Naive thymus-derived CD4-positive, alpha-beta T cell (primary cell): ENCODE results near the gene HELZ. TPM values are rescaled to one million over a fixed set of nuclear protein-coding genes. Genes with fewer than 3 reads are reported as not detected.
A peak's percentile ranks its signal among the peaks of the same experiment; 100 is the strongest.
"Not testable (repeated sequence)": the region's sequence is repeated elsewhere in the genome, so short reads cannot be mapped to it uniquely, and the experiment has no call there.

Experiments used
- ATAC-seq: fragments of 150-1000 bp; cut with Tn5 transposase; 2 replicates; pipeline ENCODE4 v1.10.0; 2021; ENCODE audit warnings: mild to moderate bottlenecking, moderate library complexity
- CTCF ChIA-PET: fragments of 350-600 bp; sonication (Branson Sonifier 250); formaldehyde crosslinking; loops from one replicate; lab custom pipeline; 2021; ENCODE audit warnings: antibody characterized with exemption; lab: Charles Lee
- POLR2A ChIA-PET: fragments of 350-600 bp; sonication (Branson Sonifier 250); formaldehyde crosslinking; loops from one replicate; lab custom pipeline; 2021; ENCODE audit warnings: antibody characterized with exemption, inconsistent platforms; lab: Charles Lee
- DNase-seq, 9 donors: peaks; one replicate each; pipeline versions ENCODE4 v3.0.0 to v3.0.0-alpha.2; 2020 to 2022; ENCODE audit warnings: mixed read lengths in 1 of 9
- H3K27ac ChIP-seq: one replicate; pipeline ENCODE4 v1.7.0; 2013; ENCODE audit warnings: mild to moderate bottlenecking, low read depth, low read length, moderate library complexity
- H3K27me3 ChIP-seq, 2 donors: one replicate each; pipeline ENCODE4 v1.7.0; 2013; ENCODE audit warnings: low read length in 2 of 2, mild to moderate bottlenecking in 2 of 2, moderate library complexity in 2 of 2; ENCODE audit not compliant: control insufficient read depth in 2 of 2, insufficient read depth in 2 of 2
- H3K36me3 ChIP-seq, 3 experiments: 1 replicate in 2 of 3; 2 replicates in 1 of 3; pipeline ENCODE4 v1.7.0; 2013; ENCODE audit warnings: low read length in 3 of 3, mild to moderate bottlenecking in 3 of 3, moderate library complexity in 1 of 3; ENCODE audit not compliant: insufficient read depth in 3 of 3, control insufficient read depth in 2 of 3
- H3K4me1 ChIP-seq, 2 donors: one replicate each; pipeline ENCODE4 v1.7.0; 2013; ENCODE audit warnings: low read length in 2 of 2, mild to moderate bottlenecking in 2 of 2, moderate library complexity in 1 of 2; ENCODE audit not compliant: control insufficient read depth in 2 of 2, insufficient read depth in 2 of 2
- H3K4me3 ChIP-seq: 2 replicates; pipeline ENCODE4 v1.7.0; 2013; ENCODE audit warnings: mild to moderate bottlenecking, low read length
- H3K9me3 ChIP-seq, 3 experiments: 1 replicate in 2 of 3; 2 replicates in 1 of 3; pipeline ENCODE4 v1.7.0; 2013; ENCODE audit warnings: low read length in 3 of 3; ENCODE audit not compliant: control insufficient read depth in 2 of 3
- H3K27ac Mint-ChIP-seq, 9 donors: one replicate each; pipeline ENCODE4 v1.8.0; 2020 to 2022; ENCODE audit warnings: mixed read lengths in 9 of 9, mild to moderate bottlenecking in 8 of 9, moderate library complexity in 5 of 9, inconsistent platforms in 2 of 9
- H3K27me3 Mint-ChIP-seq, 5 donors: one replicate each; pipeline ENCODE4 v1.8.0; 2021 to 2022; ENCODE audit warnings: mixed read lengths in 5 of 5, mild to moderate bottlenecking in 1 of 5
- H3K36me3 Mint-ChIP-seq, 5 donors: one replicate each; pipeline ENCODE4 v1.8.0; 2020 to 2022; ENCODE audit warnings: mixed read lengths in 5 of 5, mild to moderate bottlenecking in 3 of 5, inconsistent platforms in 1 of 5
- H3K4me1 Mint-ChIP-seq, 7 donors: one replicate each; pipeline ENCODE4 v1.8.0; 2020 to 2022; ENCODE audit warnings: mixed read lengths in 7 of 7, mild to moderate bottlenecking in 3 of 7, inconsistent platforms in 1 of 7
- H3K4me3 Mint-ChIP-seq, 10 donors: one replicate each; pipeline ENCODE4 v1.8.0; 2020 to 2022; ENCODE audit warnings: mild to moderate bottlenecking in 10 of 10, mixed read lengths in 10 of 10, moderate library complexity in 6 of 10, inconsistent platforms in 2 of 10
- H3K9me3 Mint-ChIP-seq, 11 donors: one replicate each; pipeline ENCODE4 v1.8.0; 2020 to 2022; ENCODE audit warnings: mixed read lengths in 11 of 11, mild to moderate bottlenecking in 4 of 11, inconsistent platforms in 1 of 11, moderate library complexity in 1 of 11
- intact Hi-C, 2 donors: fragments of 100-400 bp; cut with micrococcal nuclease; formaldehyde crosslinking; loops; one replicate each; pipeline ENCODE4 v1.15.1; 2023
- polyA plus RNA-seq, 2 donors: library from polyadenylated mRNA; unstranded; fragments of 300-500 nt; fragmentation: Illumina TruSeq; gene quantifications; one replicate each; pipeline ENCODE4 v1.2.3, GENCODE V29; 2021
- total RNA-seq, 6 experiments: library from RNA in 5 of 6; stranded (reverse) in 5 of 6; gene quantifications; 1 replicate in 5 of 6; 2 replicates in 1 of 6; pipeline ENCODE4 v1.2.3 and lab custom pipeline; 2021 to 2026

The HELZ gene
- total and polyA plus RNA-seq, 7 experiments from 2014 or later: 44.8 to 114 (median 83.2) TPM

DNA sequence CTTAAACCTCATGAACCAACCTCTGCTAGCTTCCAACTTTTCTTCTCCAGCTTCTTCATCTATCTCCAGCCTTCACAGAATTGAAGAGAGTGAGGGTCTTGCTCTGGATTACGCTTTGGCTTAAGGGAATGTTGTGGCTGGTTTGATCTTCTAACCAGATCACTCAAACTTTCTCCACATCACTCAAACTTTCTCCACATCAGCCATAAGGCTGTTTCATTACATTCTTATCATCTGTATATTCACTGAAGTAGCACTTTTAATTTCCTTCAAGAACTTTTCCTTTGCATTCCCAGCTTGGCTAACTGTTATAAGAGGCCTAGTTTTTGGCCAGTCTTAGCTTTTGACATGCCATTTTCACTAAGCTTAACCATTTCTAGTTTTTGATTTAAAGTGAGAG is 148.4 kb downstream of the HELZ start:
- Histone ChIP-seq H3K9me3 (no peaks in the 10 kb centered on the region), H3K4me3 (no peak overlapping the region), H3K4me1 (no peaks in the 10 kb centered on the region), H3K27ac (no peak overlapping the region), H3K27me3 (no peaks in the 10 kb centered on the region), H3K36me3 (no peaks in the 10 kb centered on the region)
- no peaks in the 10 kb centered on the region for H3K9me3 Mint-ChIP-seq
- H3K36me3 Mint-ChIP-seq: peaks cover 10 to 43% (median 32%) of the 10 kb centered on the region in 5 donors
- POLR2A ChIA-PET: interaction anchor here (0.6 kb wide), 2 partner anchors 269 to 870 kb away, joined by 3 read pairs; no protein-coding TSS in a partner anchor
- H3K4me3 Mint-ChIP-seq: no peak overlapping the region
- ATAC-seq: no peak
- H3K27ac Mint-ChIP-seq: peak overlapping the region in 3 of 9 donors; percentile 4 to 15 (median 4)
- CTCF ChIA-PET: no interaction called here
- H3K4me1 Mint-ChIP-seq: peaks cover 18 to 82% (median 66%) of the 10 kb centered on the region in 7 donors
- H3K27me3 Mint-ChIP-seq: no peaks in the 10 kb centered on the region
- DNase-seq: no peak
- intact Hi-C loops: no loop called here

GRCh38 chr17:67095803-67096202 is 149.2 kb downstream of the HELZ start:
- H3K9me3 ChIP-seq: no peaks in the 10 kb centered on the region
- Mint-ChIP-seq H3K36me3 (peaks cover 10 to 41% (median 32%) of the 10 kb centered on the region in 5 donors), H3K27ac (no peak overlapping the region), H3K27me3 (no peaks in the 10 kb centered on the region), H3K4me3 (no peak overlapping the region), H3K9me3 (no peaks in the 10 kb centered on the region), H3K4me1 (peaks cover 18 to 78% (median 62%) of the 10 kb centered on the region in 7 donors)
- ChIA-PET CTCF (no interaction called here), POLR2A (no interaction called here)
- no peak for ATAC-seq
- H3K4me3 ChIP-seq: no peak overlapping the region
- intact Hi-C loops: no loop called here
- no peak for DNase-seq
- no peaks in the 10 kb centered on the region for H3K4me1 ChIP-seq
- no peaks in the 10 kb centered on the region for H3K36me3 ChIP-seq
- H3K27me3 ChIP-seq: no peaks in the 10 kb centered on the region
- no peak overlapping the region for H3K27ac ChIP-seq

GRCh38 chr17:67095291-67095690 is 149.7 kb downstream of the HELZ start:
- H3K36me3 ChIP-seq, H3K9me3 ChIP-seq, intact Hi-C loops, H3K4me1 ChIP-seq, H3K4me3 ChIP-seq, ATAC-seq, CTCF ChIA-PET, H3K9me3 Mint-ChIP-seq, POLR2A ChIA-PET, H3K27ac ChIP-seq, DNase-seq, H3K27me3 ChIP-seq, H3K4me3 Mint-ChIP-seq, H3K27ac Mint-ChIP-seq, H3K27me3 Mint-ChIP-seq: not testable (repeated sequence)
- peaks cover 14 to 78% (median 62%) of the 10 kb centered on the region in 7 donors for H3K4me1 Mint-ChIP-seq
- peaks cover 10 to 42% (median 33%) of the 10 kb centered on the region in 5 donors for H3K36me3 Mint-ChIP-seq

DNA sequence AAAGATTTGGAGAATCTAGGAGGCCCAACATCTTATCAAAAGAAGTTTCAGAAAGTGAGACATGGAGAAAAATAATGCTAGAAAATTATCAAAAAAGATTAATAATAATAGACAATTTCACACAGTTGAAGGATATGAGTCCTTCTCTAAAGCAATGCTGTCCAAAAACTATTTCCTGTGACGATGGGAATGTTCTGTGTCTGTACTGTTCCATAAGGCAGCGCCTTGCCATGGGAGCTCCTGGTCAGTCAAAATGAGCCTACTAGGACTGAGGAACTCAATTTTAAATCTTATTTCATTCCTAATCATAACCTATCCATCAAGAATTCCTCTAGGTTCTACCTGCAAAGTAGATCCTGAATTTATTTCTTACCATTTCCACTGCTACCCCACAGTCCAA is 151.6 kb downstream of the HELZ start:
- H3K36me3 ChIP-seq: peaks cover 0 to 8% (median 0%) of the 10 kb centered on the region in 3 experiments
- ChIA-PET POLR2A (no interaction called here), CTCF (no interaction called here)
- H3K4me1 ChIP-seq: no peaks in the 10 kb centered on the region
- Mint-ChIP-seq H3K27ac (peak overlapping the region in 1 of 9 donors; percentile 5), H3K36me3 (peaks cover 10 to 48% (median 39%) of the 10 kb centered on the region in 5 donors), H3K27me3 (no peaks in the 10 kb centered on the region), H3K9me3 (peaks cover 0 to 3% (median 0%) of the 10 kb centered on the region in 11 donors), H3K4me3 (peak overlapping the region in 1 of 10 donors; percentile 2), H3K4me1 (peaks cover 15 to 72% (median 60%) of the 10 kb centered on the region in 7 donors)
- intact Hi-C loops: no loop called here
- H3K4me3 ChIP-seq: no peak overlapping the region
- no peak for ATAC-seq
- no peak for DNase-seq
- H3K27ac ChIP-seq: no peak overlapping the region
- no peaks in the 10 kb centered on the region for H3K27me3 ChIP-seq
- H3K9me3 ChIP-seq: no peaks in the 10 kb centered on the region

DNA sequence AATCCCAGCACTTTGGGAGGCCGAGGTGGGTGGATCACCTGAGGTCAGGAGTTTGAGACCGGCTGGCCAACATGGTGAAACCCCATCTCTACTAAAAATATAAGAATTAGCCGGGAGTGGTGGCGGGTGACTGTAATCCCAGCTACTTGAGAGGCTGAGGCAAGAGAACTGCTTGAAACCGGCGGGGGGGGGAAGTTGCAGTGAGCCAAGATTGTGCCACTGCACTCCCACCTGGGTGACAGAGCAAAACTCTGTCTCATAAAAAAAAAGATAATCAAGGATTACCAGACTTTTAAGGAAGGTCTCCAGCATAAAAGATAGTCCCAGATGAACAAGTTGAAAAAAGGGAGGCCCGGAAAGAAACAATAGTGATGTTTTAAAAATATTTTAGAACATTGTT is 152.3 kb downstream of the HELZ start:
- peak overlapping the region in 1 of 9 donors; percentile 5 for H3K27ac Mint-ChIP-seq
- H3K36me3 Mint-ChIP-seq: peaks cover 10 to 46% (median 39%) of the 10 kb centered on the region in 5 donors
- H3K4me3 ChIP-seq, intact Hi-C loops, H3K27me3 ChIP-seq, H3K4me3 Mint-ChIP-seq, ATAC-seq, H3K4me1 ChIP-seq, CTCF ChIA-PET, H3K27me3 Mint-ChIP-seq, H3K9me3 Mint-ChIP-seq, DNase-seq, H3K27ac ChIP-seq, POLR2A ChIA-PET, H3K9me3 ChIP-seq: not testable (repeated sequence)
- peaks cover 0 to 11% (median 0%) of the 10 kb centered on the region in 3 experiments for H3K36me3 ChIP-seq
- H3K4me1 Mint-ChIP-seq: peaks cover 15 to 68% (median 55%) of the 10 kb centered on the region in 7 donors

GRCh38 chr17:67092291-67092690 is 152.7 kb downstream of the HELZ start:
- intact Hi-C loops: no loop called here
- Histone ChIP-seq H3K36me3 (peaks cover 0 to 14% (median 0%) of the 10 kb centered on the region in 3 experiments), H3K4me1 (no peaks in the 10 kb centered on the region), H3K27me3 (no peaks in the 10 kb centered on the region), H3K9me3 (no peaks in the 10 kb centered on the region), H3K4me3 (no peak overlapping the region), H3K27ac (no peak overlapping the region)
- H3K27me3 Mint-ChIP-seq: no peaks in the 10 kb centered on the region
- CTCF ChIA-PET: no interaction called here
- H3K27ac Mint-ChIP-seq: peak overlapping the region in 3 of 9 donors; percentile 5 to 43 (median 10)
- H3K9me3 Mint-ChIP-seq: peaks cover 0 to 3% (median 0%) of the 10 kb centered on the region in 11 donors
- H3K36me3 Mint-ChIP-seq: peaks cover 10 to 47% (median 41%) of the 10 kb centered on the region in 5 donors
- no peak overlapping the region for H3K4me3 Mint-ChIP-seq
- POLR2A ChIA-PET: interaction anchor here (0.6 kb wide), 2 partner anchors 20 to 516 kb away, joined by 3 to 5 read pairs; no protein-coding TSS in a partner anchor
- peaks cover 15 to 63% (median 51%) of the 10 kb centered on the region in 7 donors for H3K4me1 Mint-ChIP-seq
- DNase-seq (no peak), ATAC-seq (no peak)

- POLR2A ChIA-PET: no interaction called here
- intact Hi-C loops: no loop called here
- Histone ChIP-seq H3K9me3 (no peaks in the 10 kb centered on the region), H3K27me3 (no peaks in the 10 kb centered on the region), H3K27ac (no peak overlapping the region), H3K36me3 (peaks cover 0 to 21% (median 0%) of the 10 kb centered on the region in 3 experiments), H3K4me3 (no peak overlapping the region), H3K4me1 (no peaks in the 10 kb centered on the region)
- ATAC-seq (no peak), DNase-seq (no peak)
- Mint-ChIP-seq H3K4me1 (peaks cover 7 to 53% (median 39%) of the 10 kb centered on the region in 7 donors), H3K4me3 (no peak overlapping the region), H3K36me3 (peaks cover 9 to 47% (median 34%) of the 10 kb centered on the region in 5 donors), H3K27me3 (no peaks in the 10 kb centered on the region), H3K9me3 (peaks cover 0 to 3% (median 0%) of the 10 kb centered on the region in 11 donors), H3K27ac (peak overlapping the region in 1 of 9 donors; percentile 39)
- CTCF ChIA-PET: no interaction called here
Observed at GRCh38 chr17:67090341-67090740, 154.7 kb downstream of the HELZ start.
